ENCODE data around the gene DCDC1.

DNA sequence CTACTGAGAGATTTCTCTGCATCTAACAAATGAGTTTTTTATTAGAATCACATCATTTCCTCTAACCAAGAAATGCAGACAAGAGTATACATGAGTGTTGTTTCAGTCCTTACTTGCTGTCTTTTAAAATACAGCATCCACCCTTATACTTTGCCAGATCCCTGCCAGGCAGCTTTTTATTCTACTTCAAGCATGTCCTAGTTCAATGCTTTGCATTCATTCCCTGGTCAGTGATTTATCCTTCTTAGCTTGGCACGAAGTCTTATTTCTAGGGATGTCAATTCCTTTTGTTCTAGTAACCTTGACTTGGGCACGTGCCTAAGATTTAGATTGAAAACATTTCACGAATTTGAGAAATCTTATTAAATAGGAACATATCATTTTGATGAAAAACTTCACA lies 476.2 kb downstream of the DCDC1 start:
- TF ChIP-seq EP300 (IDR thresholded peaks at IDR 0.05; ENCODE audit: low read depth) (no peak), POLR2A (IDR thresholded peaks at IDR 0.05) (no peak), POLR2AphosphoS5 (IDR thresholded peaks at IDR 0.05) (no peak)
- TF ChIP-seq, protein P1, sequence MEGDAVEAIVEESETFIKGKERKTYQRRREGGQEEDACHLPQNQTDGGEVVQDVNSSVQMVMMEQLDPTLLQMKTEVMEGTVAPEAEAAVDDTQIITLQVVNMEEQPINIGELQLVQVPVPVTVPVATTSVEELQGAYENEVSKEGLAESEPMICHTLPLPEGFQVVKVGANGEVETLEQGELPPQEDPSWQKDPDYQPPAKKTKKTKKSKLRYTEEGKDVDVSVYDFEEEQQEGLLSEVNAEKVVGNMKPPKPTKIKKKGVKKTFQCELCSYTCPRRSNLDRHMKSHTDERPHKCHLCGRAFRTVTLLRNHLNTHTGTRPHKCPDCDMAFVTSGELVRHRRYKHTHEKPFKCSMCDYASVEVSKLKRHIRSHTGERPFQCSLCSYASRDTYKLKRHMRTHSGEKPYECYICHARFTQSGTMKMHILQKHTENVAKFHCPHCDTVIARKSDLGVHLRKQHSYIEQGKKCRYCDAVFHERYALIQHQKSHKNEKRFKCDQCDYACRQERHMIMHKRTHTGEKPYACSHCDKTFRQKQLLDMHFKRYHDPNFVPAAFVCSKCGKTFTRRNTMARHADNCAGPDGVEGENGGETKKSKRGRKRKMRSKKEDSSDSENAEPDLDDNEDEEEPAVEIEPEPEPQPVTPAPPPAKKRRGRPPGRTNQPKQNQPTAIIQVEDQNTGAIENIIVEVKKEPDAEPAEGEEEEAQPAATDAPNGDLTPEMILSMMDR (IDR thresholded peaks at IDR 0.05): no peak
